WI38 (cell line): ENCODE measurements around the gene TLE6.

ENCODE experiments used
- H3K4me3 ChIP-seq: 2 replicates; pipeline ENCODE4 v1.5.1; 2011; ENCODE audit warnings: low read depth, mild to moderate bottlenecking, control low read depth, low read length
- CTCF ChIP-seq: IDR thresholded peaks from 2 replicates; pipeline ENCODE4 v1.5.1; 2012; ENCODE audit warnings: low read depth, mild to moderate bottlenecking, control low read depth, low read length

TLE6 gene

GRCh38 chr19:2994588-2995131, 17.3 kb downstream of the TLE6 start:
- no peak overlapping the region for H3K4me3 ChIP-seq
- no peak for TF ChIP-seq CTCF

GRCh38 chr19:2997720-2998119, 20.4 kb downstream of the TLE6 start:
- TF ChIP-seq CTCF: no peak
- H3K4me3 ChIP-seq: no peak overlapping the region

- no peak overlapping the region for H3K4me3 ChIP-seq
- TF ChIP-seq CTCF: no peak
These were observed 21.3 kb downstream of the TLE6 start for GRCh38 chr19:2998642-2999041.

- no peak overlapping the region for H3K4me3 ChIP-seq
- TF ChIP-seq CTCF: no peak
These were observed 24.0 kb downstream of the TLE6 start for GRCh38 chr19:3001235-3001800.

- no peak for TF ChIP-seq CTCF
- no peak overlapping the region for H3K4me3 ChIP-seq
These were observed 25.7 kb downstream of the TLE6 start for GRCh38 chr19:3003046-3003445.

- no peak overlapping the region for H3K4me3 ChIP-seq
- no peak for TF ChIP-seq CTCF
These were observed 27.2 kb downstream of the TLE6 start for GRCh38 chr19:3004522-3004921.

GRCh38 chr19:3005345-3005744, 28.0 kb downstream of the TLE6 start:
- TF ChIP-seq CTCF: no peak

More at GRCh38 chr19:3005345-3005744, 28.0 kb downstream of the TLE6 start:
- no peak overlapping the region for H3K4me3 ChIP-seq
